PC-9 (cell line): ENCODE measurements around the gene NOS1.

Experiments
- CTCF ChIP-seq: fragments of 200-600 bp; sonication (generic); conservative IDR thresholded peaks from 2 replicates; pipeline ENCODE4 v1.6.1; 2017; ENCODE audit warnings: mixed run types, antibody characterized with exemption, mild to moderate bottlenecking, moderate library complexity
- EZH2 ChIP-seq: fragments of 200-600 bp; sonication (generic); IDR thresholded peaks from 2 replicates; pipeline ENCODE4 v1.8.0; 2017; ENCODE audit warnings: antibody characterized with exemption, low read depth

- no peak for TF ChIP-seq CTCF
- no peak for TF ChIP-seq EZH2
Observed at GRCh38 chr12:117161460-117162166, 199.8 kb downstream of the NOS1 start.
